Adipose tissue (tissue), 3 donors: ENCODE measurements around the gene DNM1L. TPM values are rescaled to one million over a fixed set of nuclear protein-coding genes. Genes with fewer than 3 reads are reported as not detected.
"Not testable (repeated sequence)": the region's sequence is repeated elsewhere in the genome, so short reads cannot be mapped to it uniquely, and the experiment has no call there.

Experiments
- H3K27ac ChIP-seq: one replicate; pipeline ENCODE4 v1.5.1; 2013; ENCODE audit warnings: low read depth, low read length
- WGBS, 3 donors: extraction: QIAGEN DNeasy Blood & Tissue Kit; methylation state at CpG; one replicate each; pipeline ENCODE4 v1.1.7; 2013; 5-methylcytosine and 5-hydroxymethylcytosine counted together
- polyA plus RNA-seq, 3 donors: library from polyadenylated mRNA; stranded (reverse); fragments of 200-250 nt; gene quantifications; one replicate each; pipeline ENCODE4 v1.2.3, GENCODE V29; 2013
- donor health status: healthy with polysubstance abuse.
- donor health status: Bipolar disorder and iron deficiency.
- donor health status: healthy.

The DNM1L gene
- polyA plus RNA-seq, 3 donors, result 9.8 to 29.7 (median 21.8) TPM

DNA sequence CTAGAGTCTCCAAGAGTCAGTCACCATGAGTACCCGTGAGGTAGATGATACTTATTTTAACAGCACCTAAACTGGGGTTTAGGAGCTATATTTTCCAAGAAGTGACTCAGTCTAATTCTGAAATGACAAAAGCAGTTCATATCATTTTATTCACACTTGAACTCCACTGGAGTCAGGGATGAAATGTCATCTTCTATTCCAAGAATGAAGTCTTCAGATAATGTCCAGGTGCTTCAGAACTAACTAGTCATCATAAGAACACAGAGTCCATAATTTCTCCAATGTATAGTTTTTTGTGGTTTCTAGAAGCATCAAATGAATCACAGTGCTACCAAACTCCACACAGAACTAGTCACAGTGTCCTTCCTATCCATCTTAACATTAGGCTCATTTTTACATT, 13.3 kb downstream of the DNM1L start:
- WGBS, 3 donors, result 94 to 97% (median 96%) methylated on average over 1 of the region's 1 CpG
- H3K27ac ChIP-seq, result no peak overlapping the region

DNA sequence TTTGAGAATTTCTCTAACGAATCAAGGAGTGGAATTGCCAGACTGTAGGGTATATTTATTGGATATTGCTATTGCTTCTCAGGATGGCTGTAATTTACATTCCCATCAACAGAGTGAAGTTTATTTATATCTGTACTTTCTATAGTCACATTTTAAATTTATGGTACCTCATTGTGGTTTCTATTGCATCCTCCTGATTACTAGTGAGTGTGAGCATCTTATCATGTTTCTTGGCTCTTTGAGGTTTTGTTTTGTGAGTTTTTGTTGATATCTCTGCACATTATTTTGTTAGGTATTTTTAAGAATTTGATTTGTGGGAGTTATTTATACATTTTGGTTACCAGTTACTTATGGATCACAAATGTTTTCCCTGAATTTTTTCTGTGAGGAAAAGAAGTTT, 13.9 kb downstream of the DNM1L start:
- H3K27ac ChIP-seq, result no peak overlapping the region
- 82 to 95% (median 87%) methylated on average over 1 of the region's 1 CpG for WGBS, 3 donors

DNA sequence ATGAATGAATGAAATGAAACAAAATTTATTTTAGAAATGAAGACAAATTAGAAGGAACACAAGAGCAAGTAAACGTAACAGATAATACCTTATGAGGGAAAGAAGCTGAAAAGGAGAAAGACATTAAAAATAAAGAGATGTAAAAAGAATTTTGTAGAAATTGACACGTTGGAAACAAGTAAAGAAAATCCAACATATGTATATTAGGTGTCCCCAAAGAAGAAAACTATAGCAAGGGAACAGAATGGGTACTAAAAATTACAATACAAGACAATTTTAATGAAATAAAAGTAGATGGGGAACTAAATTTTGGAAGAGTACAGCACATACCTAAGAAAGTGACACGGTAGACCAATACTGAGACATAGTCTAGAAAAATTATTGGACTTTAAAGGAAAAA, 16.7 kb downstream of the DNM1L start:
- 97 to 99% (median 98%) methylated on average over 3 of the region's 3 CpGs for WGBS, 3 donors
- no peak overlapping the region for H3K27ac ChIP-seq

DNA sequence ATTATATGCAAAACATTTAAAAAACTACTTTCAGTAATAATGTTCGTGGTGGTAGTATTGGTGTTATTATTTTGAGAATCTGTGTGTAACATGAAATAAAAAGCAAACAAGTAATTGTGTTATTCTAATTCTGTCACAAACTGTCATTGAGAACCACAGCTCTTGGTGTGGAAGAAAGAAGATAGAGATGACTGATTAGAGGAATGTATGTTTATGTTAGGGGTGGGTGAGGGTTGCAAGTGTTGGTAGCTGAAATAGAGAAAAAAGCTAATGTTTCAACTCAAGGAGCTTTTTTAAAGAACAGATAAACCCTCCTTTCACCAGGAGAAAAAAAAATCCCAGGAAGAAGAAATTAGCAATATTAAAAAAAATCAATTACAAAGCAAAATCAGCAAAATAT, 18.3 kb downstream of the DNM1L start:
- WGBS, 3 donors, result 78 to 98% (median 95%) methylated on average over 1 of the region's 1 CpG

DNA sequence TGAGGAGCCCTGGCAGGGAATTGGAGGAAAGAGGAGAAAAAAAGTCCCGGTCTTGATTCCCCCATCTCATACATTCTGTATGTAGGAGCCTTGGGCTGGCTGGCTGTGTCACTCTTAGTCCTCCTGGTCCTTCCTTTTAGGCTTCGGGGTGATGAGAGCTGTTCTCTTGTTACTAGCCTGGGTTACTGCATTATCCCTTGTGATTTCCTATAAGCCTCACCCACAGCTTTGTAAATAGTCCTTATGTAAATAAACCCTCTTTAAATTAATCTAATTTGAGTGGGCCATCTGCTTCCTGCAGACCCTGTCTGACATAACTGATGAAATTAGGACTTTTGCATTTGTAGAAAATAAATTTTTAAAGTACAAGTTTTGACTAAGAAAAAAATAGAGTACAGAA, 19.2 kb downstream of the DNM1L start:
- no peak overlapping the region for H3K27ac ChIP-seq
- 54 to 67% (median 58%) methylated on average over 2 of the region's 2 CpGs for WGBS, 3 donors

More for the DNA sequence above, 18.3 kb downstream of the DNM1L start:
- H3K27ac ChIP-seq, result no peak overlapping the region

DNA sequence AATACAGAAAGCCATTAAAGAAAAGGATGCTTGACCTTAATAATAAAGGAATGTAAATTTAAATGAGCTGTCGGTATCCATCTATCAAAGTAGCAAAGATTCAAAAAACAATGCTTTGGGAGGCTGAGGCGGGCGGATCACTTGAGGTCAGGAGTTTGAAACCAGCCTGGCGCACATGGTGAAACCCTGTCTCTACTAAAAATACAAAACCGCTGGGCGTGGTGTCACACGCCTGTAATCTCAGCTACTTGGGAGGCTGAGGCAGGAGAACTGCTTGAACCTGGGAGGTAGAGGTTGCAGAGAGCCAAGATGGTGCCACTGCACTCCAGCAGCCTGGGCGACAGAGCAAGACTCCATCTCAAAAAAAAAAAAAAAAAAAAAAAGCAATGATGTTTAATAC, 20.3 kb downstream of the DNM1L start:
- WGBS, 3 donors, result 94 to 97% (median 95%) methylated on average over 8 of the region's 8 CpGs
- not testable (repeated sequence) for H3K27ac ChIP-seq

DNA sequence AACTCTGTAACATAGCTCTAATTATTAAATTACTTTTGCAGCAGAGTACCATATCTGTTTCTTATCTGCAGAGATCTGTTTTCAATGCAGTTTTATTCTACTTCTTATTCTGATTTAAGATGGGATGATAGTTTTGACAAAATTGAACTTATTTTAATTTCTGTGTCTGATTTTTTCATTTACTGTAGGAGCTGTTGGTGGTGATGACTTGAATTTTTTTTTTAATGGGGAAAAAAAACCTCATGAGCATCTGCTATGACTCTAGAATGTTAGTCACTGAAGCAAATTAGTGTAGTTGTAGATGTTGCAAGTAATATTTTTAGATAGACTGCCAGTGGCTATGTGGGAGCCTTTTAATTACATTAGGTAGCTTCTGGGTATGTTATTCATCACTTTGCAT, 23.4 kb downstream of the DNM1L start:
- H3K27ac ChIP-seq, result no peak overlapping the region

DNA sequence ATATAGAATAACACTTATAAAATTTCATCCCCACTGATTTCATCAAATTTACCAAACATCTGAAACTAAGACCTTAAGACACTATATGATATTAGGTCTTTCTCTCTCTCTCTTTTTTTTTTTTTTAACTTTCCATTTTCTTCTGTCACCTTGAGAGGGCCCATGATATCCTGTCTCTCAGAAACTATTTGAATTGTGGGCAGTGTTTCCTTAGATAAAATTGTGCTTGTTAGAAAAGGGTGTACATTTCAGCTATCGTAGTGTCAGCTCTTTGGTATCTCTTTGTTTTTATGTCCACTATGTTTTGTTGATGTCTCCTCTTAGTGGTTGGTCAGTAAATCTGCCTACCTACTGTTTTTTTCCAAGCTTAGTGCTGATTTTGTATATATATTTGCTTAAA, 23.8 kb downstream of the DNM1L start:
- H3K27ac ChIP-seq, result no peak overlapping the region
- 89 to 93% (median 92%) methylated on average over 1 of the region's 1 CpG for WGBS, 3 donors

- no peak overlapping the region for H3K27ac ChIP-seq
Observed at GRCh38 chr12:32705783-32706182, 26.7 kb downstream of the DNM1L start.

DNA sequence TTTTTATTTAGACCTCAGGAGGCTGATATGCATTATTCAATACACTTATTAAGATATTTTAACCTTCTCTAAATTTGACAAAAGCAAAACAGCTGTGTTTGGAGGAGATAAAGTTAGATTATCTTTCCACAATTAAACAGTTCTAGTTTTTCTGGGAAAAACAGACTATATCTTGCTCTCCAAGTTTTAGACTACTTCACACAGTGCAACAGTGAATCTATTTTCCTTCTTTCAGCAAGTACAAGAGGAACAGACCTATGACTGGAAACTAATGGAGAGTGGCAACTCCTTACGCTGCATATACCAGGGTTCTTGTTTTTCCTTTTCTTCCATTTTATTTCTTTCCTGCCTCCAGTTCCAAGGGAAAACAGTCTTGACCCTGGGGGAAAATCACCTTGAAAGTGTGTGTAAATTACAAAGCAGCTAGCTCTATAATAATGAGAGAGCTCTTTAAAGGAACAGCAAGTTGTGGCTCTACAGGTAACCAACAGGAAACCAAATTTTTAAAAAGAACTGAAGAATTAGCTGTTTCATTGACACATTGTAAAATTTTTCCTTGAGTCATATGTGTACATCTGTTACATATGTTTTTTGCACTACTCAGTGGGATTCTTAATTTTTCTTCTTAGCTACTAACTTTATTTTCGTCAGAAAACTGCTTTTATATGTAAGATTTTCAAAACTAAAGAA, 27.4 kb downstream of the DNM1L start:
- 78 to 96% (median 93%) methylated on average over 2 of the region's 2 CpGs for WGBS, 3 donors
- H3K27ac ChIP-seq, result no peak overlapping the region

- H3K27ac ChIP-seq, result no peak overlapping the region
- WGBS, 3 donors, result 70 to 84% (median 80%) methylated on average over 2 of the region's 2 CpGs
Observed at GRCh38 chr12:32708926-32709325, 29.8 kb downstream of the DNM1L start.

DNA sequence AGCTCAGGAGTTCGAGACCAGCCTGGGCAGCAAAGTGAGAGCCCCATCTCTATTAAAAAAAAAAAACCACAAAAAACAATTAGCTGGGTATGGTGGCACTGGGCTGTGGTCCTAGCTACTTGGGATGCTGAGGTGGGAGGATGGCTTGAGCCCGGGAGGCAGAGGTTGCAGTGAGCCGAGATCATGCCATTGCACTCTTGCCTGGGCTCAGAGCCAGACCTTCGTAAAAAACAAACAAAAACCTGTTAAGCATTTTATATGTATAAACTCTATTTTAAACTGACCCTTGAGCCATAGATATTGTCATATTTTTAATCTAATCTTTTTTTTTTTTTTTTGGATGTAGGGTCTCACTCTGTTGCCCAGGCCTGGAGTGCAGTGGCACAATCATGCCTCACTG, 35.7 kb downstream of the DNM1L start:
- no peak overlapping the region for H3K27ac ChIP-seq
- WGBS, 3 donors, result 60 to 93% (median 84%) methylated on average over 4 of the region's 4 CpGs

DNA sequence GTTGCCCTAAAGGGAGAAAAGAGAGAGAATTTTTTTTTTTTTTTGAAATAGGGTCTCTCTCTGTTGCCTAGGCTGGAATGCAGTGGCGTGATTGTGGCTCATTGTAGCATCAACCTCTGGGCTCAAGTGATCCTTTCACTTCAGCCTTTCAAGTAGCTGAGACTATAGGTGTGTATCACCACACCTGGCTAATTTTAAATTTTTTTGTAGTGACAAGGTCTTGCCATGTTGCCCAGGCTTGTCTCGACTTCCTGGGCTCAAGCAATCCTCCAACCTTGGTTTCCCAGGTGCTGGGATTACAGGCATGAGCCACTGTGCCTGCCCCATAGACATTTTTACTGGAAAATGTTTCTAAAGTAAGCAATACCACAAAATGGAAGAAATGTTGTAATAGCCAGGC, 39.8 kb downstream of the DNM1L start:
- 98 to 100% (median 98%) methylated on average over 2 of the region's 2 CpGs for WGBS, 3 donors
- H3K27ac ChIP-seq, result no peak overlapping the region

GRCh38 chr12:32725308-32725707, 46.2 kb downstream of the DNM1L start:
- not testable (repeated sequence) for H3K27ac ChIP-seq
- WGBS, 3 donors, result 97 to 98% (median 98%) methylated on average over 3 of the region's 3 CpGs

- no peak overlapping the region for H3K27ac ChIP-seq
- WGBS, 3 donors, result 93 to 100% (median 98%) methylated on average over 2 of the region's 2 CpGs
Observed at GRCh38 chr12:32726286-32726685, 47.2 kb downstream of the DNM1L start.

GRCh38 chr12:32727237-32727636, 48.1 kb downstream of the DNM1L start:
- no peak overlapping the region for H3K27ac ChIP-seq
- 80 to 87% (median 81%) methylated on average over 3 of the region's 3 CpGs for WGBS, 3 donors

GRCh38 chr12:32734952-32735351, 55.9 kb downstream of the DNM1L start:
- H3K27ac ChIP-seq, result no peak overlapping the region
- 85 to 96% (median 95%) methylated on average over 1 of the region's 1 CpG for WGBS, 3 donors

GRCh38 chr12:32736445-32736844, 57.3 kb downstream of the DNM1L start:
- H3K27ac ChIP-seq, result no peak overlapping the region
- WGBS, 3 donors, result 77 to 87% (median 86%) methylated on average over 3 of the region's 3 CpGs

DNA sequence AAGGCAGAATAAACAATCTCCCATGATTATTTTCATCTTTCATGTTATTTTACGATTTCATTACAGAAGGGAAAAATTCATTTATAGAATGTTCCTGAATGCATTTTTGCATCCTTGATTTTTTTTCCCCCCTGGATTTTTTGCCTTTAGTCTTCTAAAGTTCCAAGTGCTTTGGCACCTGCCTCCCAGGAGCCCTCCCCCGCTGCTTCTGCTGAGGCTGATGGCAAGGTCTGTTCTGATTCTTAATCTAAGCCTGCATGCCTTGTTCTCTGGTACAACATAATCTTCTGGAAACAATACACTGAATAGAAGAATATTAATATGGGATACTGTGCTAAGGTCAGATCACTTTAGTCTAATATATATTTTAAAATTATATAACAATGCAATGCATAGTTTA, 58.6 kb downstream of the DNM1L start:
- 86 to 97% (median 93%) methylated on average over 2 of the region's 2 CpGs for WGBS, 3 donors

GRCh38 chr12:32739279-32739678, 60.2 kb downstream of the DNM1L start:
- WGBS, 3 donors, result 88 to 99% (median 98%) methylated on average over 2 of the region's 2 CpGs
- H3K27ac ChIP-seq, result no peak overlapping the region

More for the DNA sequence above, 58.6 kb downstream of the DNM1L start:
- H3K27ac ChIP-seq, result no peak overlapping the region

- H3K27ac ChIP-seq, result no peak overlapping the region
- 96 to 98% (median 97%) methylated on average over 10 of the region's 10 CpGs for WGBS, 3 donors
Observed at GRCh38 chr12:32742133-32742532, 63.0 kb downstream of the DNM1L start.
